Lower lobe of right lung (tissue), 2 donors: ENCODE results near the gene S100A14. TPM values are rescaled to one million over a fixed set of nuclear protein-coding genes. Genes with fewer than 3 reads are reported as not detected.

ENCODE experiments used
- ATAC-seq, 2 donors: fragments of 200-7000 bp; cut with Tn5 transposase; one replicate each; pipeline ENCODE4 v1.9.1; 2020 to 2022; ENCODE audit warnings: mild to moderate bottlenecking in 2 of 2, moderate library complexity in 2 of 2
- DNase-seq: peaks from one replicate; pipeline ENCODE4 v3.0.0-alpha.2; 2020
- H3K27ac ChIP-seq: fragments of 200-600 bp; one replicate; pipeline ENCODE4 v1.8.0; 2022
- H3K27me3 ChIP-seq: fragments of 200-600 bp; one replicate; pipeline ENCODE4 v1.8.0; 2022; ENCODE audit warnings: low read depth
- H3K36me3 ChIP-seq: fragments of 200-600 bp; one replicate; pipeline ENCODE4 v1.8.0; 2022; ENCODE audit warnings: mild to moderate bottlenecking
- H3K4me1 ChIP-seq: fragments of 200-600 bp; one replicate; pipeline ENCODE4 v1.8.0; 2022
- H3K4me3 ChIP-seq: fragments of 200-600 bp; one replicate; pipeline ENCODE4 v1.8.0; 2022; ENCODE audit warnings: mild to moderate bottlenecking
- H3K9me3 ChIP-seq: fragments of 200-600 bp; one replicate; pipeline ENCODE4 v1.8.0; 2022
- intact Hi-C: fragments of 100-400 bp; cut with DNase I; formaldehyde crosslinking; loops from one replicate; pipeline ENCODE4 v1.11.0; 2022
- total RNA-seq: library from RNA; stranded (reverse); fragmentation: NEBNext Ultra II Directional; extraction: Animal tissue kit (Norgen Biotek cat#: 25700); gene quantifications from one replicate; pipeline ENCODE4 v1.2.1, GENCODE V29; 2021
- TF ChIP-seq, protein P1 (sequence below): fragments of 200-600 bp; IDR thresholded peaks from one replicate; pipeline ENCODE4 v1.8.0; 2022; ENCODE audit warnings: antibody characterized with exemption, mild to moderate bottlenecking
- donor health status: DM: no; HTN: yes; CAD: no; lungs with severe emphysema.

Gene S100A14
- total RNA-seq, 1 donor from 2014 or later, result 138 TPM

DNA sequence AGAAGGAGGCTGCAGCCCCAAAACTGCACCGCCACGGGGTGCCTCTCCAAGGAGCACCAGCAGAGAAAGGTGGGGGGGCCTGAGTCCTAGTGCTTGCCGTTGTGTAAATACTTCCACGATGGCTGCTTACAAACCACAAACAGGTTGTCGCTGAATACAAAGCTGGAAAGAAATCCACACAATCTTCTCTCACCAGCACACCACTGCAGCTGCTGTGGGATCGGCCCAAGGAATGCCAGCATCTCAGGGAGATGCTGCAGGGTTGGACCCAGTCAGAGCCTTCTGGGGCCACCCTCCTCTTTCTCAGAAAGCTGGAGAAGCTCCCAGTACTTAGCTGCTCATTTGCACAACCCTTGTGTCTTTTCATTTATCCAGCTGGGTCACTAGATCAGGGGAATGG is 3.0 kb upstream of the S100A14 start:
- peaks cover 30% of the 10 kb centered on the region for H3K4me1 ChIP-seq
- DNase-seq (no peak), ATAC-seq (no peak)
- H3K9me3 ChIP-seq, result no peaks in the 10 kb centered on the region
- H3K27ac ChIP-seq, result no peak overlapping the region
- peaks cover 35% of the 10 kb centered on the region for H3K36me3 ChIP-seq
- intact Hi-C loops, result no loop called here
- TF ChIP-seq, protein P1, sequence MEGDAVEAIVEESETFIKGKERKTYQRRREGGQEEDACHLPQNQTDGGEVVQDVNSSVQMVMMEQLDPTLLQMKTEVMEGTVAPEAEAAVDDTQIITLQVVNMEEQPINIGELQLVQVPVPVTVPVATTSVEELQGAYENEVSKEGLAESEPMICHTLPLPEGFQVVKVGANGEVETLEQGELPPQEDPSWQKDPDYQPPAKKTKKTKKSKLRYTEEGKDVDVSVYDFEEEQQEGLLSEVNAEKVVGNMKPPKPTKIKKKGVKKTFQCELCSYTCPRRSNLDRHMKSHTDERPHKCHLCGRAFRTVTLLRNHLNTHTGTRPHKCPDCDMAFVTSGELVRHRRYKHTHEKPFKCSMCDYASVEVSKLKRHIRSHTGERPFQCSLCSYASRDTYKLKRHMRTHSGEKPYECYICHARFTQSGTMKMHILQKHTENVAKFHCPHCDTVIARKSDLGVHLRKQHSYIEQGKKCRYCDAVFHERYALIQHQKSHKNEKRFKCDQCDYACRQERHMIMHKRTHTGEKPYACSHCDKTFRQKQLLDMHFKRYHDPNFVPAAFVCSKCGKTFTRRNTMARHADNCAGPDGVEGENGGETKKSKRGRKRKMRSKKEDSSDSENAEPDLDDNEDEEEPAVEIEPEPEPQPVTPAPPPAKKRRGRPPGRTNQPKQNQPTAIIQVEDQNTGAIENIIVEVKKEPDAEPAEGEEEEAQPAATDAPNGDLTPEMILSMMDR, result no peak
- H3K27me3 ChIP-seq, result no peaks in the 10 kb centered on the region
- no peak overlapping the region for H3K4me3 ChIP-seq

DNA sequence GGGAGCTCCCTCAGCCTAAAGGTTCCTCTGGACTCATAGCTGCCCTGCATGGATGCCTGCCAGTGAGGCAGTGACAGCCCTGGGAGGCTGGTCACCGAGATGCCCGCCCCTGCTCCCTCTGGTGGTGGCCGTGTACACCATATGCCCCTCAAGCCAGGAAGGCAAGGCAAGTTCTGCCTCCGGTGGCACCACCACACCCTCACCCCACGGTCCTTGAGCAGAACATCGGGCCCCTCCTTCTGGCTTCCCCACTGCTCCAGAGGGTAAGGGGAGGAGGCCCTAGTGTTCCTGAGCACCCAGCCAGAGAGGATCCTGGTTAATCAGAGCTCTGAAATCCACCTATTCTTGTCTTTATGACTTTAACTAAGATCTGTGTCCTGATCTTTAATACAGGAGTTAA is 1.5 kb upstream of the S100A14 start:
- Histone ChIP-seq H3K27me3 (no peaks in the 10 kb centered on the region), H3K9me3 (no peaks in the 10 kb centered on the region), H3K36me3 (peaks cover 32% of the 10 kb centered on the region), H3K27ac (no peak overlapping the region), H3K4me3 (no peak overlapping the region), H3K4me1 (peaks cover 21% of the 10 kb centered on the region)
- TF ChIP-seq, protein P1, result no peak
- intact Hi-C loops, result no loop called here
- ATAC-seq (peak in 1 of 2 donors; percentile 68), DNase-seq (no peak)

DNA sequence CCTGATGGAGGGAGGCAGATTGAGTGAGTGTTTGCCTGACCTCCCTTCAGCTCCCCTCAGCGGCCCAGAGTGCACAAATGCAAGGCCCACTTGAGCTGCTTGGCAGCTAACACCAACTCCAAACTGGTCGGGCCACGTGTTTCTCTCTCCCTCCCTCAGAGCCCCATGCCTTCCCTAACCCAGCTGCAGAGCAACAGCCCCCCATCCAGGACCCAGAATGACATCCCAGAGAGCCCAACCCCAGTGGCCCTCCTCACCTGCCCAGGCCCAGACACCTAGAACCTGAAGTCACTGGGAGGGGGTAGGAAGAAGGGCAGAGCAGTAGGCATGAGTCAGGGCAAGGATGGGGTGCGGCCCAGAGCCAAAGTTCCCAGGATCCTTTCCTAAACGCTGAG is 789 bp upstream of the S100A14 start:
- H3K4me1 ChIP-seq, result peaks cover 21% of the 10 kb centered on the region
- peak; percentile 63 to 65 for ATAC-seq
- H3K27ac ChIP-seq, result peak overlapping the region; percentile 68
- H3K4me3 ChIP-seq, result no peak overlapping the region
- peaks cover 25% of the 10 kb centered on the region for H3K36me3 ChIP-seq
- TF ChIP-seq, protein P1, result no peak
- H3K9me3 ChIP-seq, result no peaks in the 10 kb centered on the region
- H3K27me3 ChIP-seq, result no peaks in the 10 kb centered on the region
- peak; percentile 74 for DNase-seq
- intact Hi-C loops, result no loop called here

DNA sequence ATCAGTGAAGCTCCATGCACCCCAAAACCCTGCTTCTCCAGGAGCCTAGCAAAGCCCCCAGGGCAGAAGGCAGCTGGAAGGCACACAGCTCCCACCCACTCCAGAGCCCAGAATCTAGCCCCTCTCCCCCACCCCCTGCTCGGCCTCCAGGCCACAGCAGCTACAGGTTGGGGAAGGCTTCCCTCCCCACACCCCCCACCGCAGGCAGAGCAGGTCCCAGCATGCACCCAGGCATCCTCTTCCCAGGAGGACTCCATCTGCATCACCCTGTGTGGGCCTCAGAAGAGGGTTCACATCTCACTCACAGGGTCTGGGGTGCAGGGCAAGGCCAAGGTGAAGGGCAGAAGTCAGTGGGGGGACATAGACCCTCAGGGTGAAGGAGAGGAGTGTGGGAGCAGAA is 719 bp downstream of the S100A14 start:
- Histone ChIP-seq H3K9me3 (no peaks in the 10 kb centered on the region), H3K27ac (peak overlapping the region; percentile 68), H3K4me3 (peak overlapping the region; percentile 29), H3K36me3 (peaks cover 22% of the 10 kb centered on the region), H3K27me3 (no peaks in the 10 kb centered on the region), H3K4me1 (peaks cover 32% of the 10 kb centered on the region)
- DNase-seq (no peak), ATAC-seq (no peak)
- intact Hi-C loops, result no loop called here
- TF ChIP-seq, protein P1, result no peak

DNA sequence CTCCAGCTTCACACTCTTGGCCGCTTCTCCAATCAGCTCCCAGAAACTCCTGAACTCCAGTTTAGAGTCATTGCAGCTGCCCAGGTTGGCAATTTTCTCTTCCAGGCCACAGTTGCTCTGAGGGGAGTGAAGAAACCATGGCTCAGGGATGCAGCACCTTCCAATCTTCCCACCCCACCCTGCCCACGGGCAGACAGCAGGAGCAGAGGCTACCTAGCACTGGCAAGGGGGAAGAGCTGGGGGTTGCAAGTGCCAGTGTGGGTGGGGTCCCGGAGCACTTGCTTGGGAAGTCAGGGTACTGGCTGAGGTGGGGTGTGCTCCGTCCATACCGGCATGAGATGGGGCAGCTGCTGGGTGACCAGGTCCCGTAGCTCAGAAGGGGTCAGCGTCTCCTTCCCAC is 1.2 kb downstream of the S100A14 start:
- TF ChIP-seq, protein P1, result no peak
- no peak for ATAC-seq
- Histone ChIP-seq H3K27ac (no peak overlapping the region), H3K9me3 (no peaks in the 10 kb centered on the region), H3K4me3 (peak overlapping the region; percentile 29), H3K36me3 (peaks cover 17% of the 10 kb centered on the region), H3K27me3 (no peaks in the 10 kb centered on the region), H3K4me1 (peaks cover 37% of the 10 kb centered on the region)
- DNase-seq, result no peak
- intact Hi-C loops, result no loop called here
